GM12878 (cell line): ENCODE data around the gene GPR158. TPM values are rescaled to one million over a fixed set of nuclear protein-coding genes. Genes with fewer than 3 reads are reported as not detected.

Experiments used
- ATAC-seq: fragments of 200-7000 bp; cut with Tn5 transposase; 3 replicates; pipeline ENCODE4 v1.9.1; 2020; ENCODE audit warnings: mild to moderate bottlenecking, moderate library complexity
- BruUV-seq: library from RNA; stranded (reverse); fragments of 400-500 nt; replicated peaks from 2 replicates; lab custom pipeline; 2021; lab: Mats Ljungman, UMichigan
- CTCF ChIA-PET: fragments of 300-600 bp; sonication (Branson Sonifier 250); formaldehyde crosslinking; extraction: SDS; loops from one replicate; lab custom pipeline; 2021; ENCODE audit warnings: inconsistent platforms; lab: Yijun Ruan, JAX
- POLR2A ChIA-PET: fragments of 350-600 bp; formaldehyde crosslinking; extraction: SDS; loops from one replicate; lab custom pipeline; 2021; ENCODE audit warnings: inconsistent platforms; lab: Charles Lee
- RAD21 ChIA-PET: fragments of 300-600 bp; sonication (Branson Sonifier 250); formaldehyde crosslinking; loops from one replicate; lab custom pipeline; 2023; ENCODE audit warnings: antibody characterized with exemption; ENCODE audit not compliant: unreplicated experiment; lab: Charles Lee
- SMC1A ChIA-PET: fragments of 300-600 bp; sonication (Branson Sonifier 250); formaldehyde crosslinking; loops from one replicate; lab custom pipeline; 2023; ENCODE audit not compliant: unreplicated experiment, uncharacterized antibody; lab: Charles Lee
- DNase-seq: peaks from one replicate; pipeline ENCODE4 v3.0.0-alpha.2; 2011; ENCODE audit warnings: low read depth, low spot score
- FAIRE-seq: peaks from 3 replicates; lab custom pipeline; 2011; peaks lifted over from hg19 to GRCh38; lab: Jason Lieb, UNC
- H2AFZ ChIP-seq: 2 replicates; pipeline ENCODE4 v1.6.0; 2011; ENCODE audit warnings: low read depth, low read length, control low read depth; ENCODE audit not compliant: control insufficient read depth
- H3K27ac ChIP-seq: 2 replicates; pipeline ENCODE4 v1.5.1; 2011; ENCODE audit warnings: control low read depth; ENCODE audit not compliant: control insufficient read depth, insufficient read depth
- H3K27me3 ChIP-seq, 2 experiments: replicated peaks in 1 of 2; 2 replicates each; pipeline versions ENCODE4 v1.6.0 to v1.6.1; 2011; ENCODE audit warnings: low read length in 1 of 2; ENCODE audit not compliant: control insufficient read depth in 2 of 2, insufficient read depth in 2 of 2
- H3K36me3 ChIP-seq, 2 experiments: 2 replicates each; pipeline ENCODE4 v1.5.1; 2011; ENCODE audit warnings: low read length in 1 of 2; ENCODE audit not compliant: control insufficient read depth in 2 of 2, insufficient read depth in 2 of 2
- H3K4me1 ChIP-seq: 2 replicates; pipeline ENCODE4 v1.6.1; 2011; ENCODE audit warnings: mild to moderate bottlenecking, low read length, moderate library complexity, mixed read lengths; ENCODE audit not compliant: control insufficient read depth, insufficient read depth
- H3K4me2 ChIP-seq: 2 replicates; pipeline ENCODE4 v1.6.0; 2011; ENCODE audit warnings: control low read depth; ENCODE audit not compliant: control insufficient read depth, insufficient read depth
- H3K4me3 ChIP-seq: fragments of 200-600 bp; sonication (generic); 2 replicates; pipeline ENCODE4 v1.5.1; 2016
- H3K79me2 ChIP-seq: 2 replicates; pipeline ENCODE4 v1.6.0; 2011; ENCODE audit warnings: low read length; ENCODE audit not compliant: control insufficient read depth, insufficient read depth
- H3K9ac ChIP-seq: 2 replicates; pipeline ENCODE4 v1.8.0; 2011; ENCODE audit warnings: low read length, control low read depth, mixed read lengths; ENCODE audit not compliant: control insufficient read depth, insufficient read depth
- H3K9me3 ChIP-seq: replicated peaks from 3 replicates; pipeline ENCODE4 v1.5.1; 2011; ENCODE audit warnings: mild to moderate bottlenecking, low read length; ENCODE audit not compliant: control insufficient read depth, insufficient read depth
- H4K20me1 ChIP-seq: 2 replicates; pipeline ENCODE4 v1.6.0; 2011; ENCODE audit not compliant: control insufficient read depth, insufficient read depth
- LARP7 ChIP-seq: fragments of 450-650 bp; IDR thresholded peaks from 2 replicates; pipeline ENCODE4 v1.6.1; 2017; ENCODE audit warnings: mild to moderate bottlenecking
- MEF2B ChIP-seq: fragments of 450-650 bp; IDR thresholded peaks from 2 replicates; pipeline ENCODE4 v1.6.1; 2018; ENCODE audit warnings: mild to moderate bottlenecking, moderate library complexity; ENCODE audit not compliant: partially characterized antibody, poor library complexity, severe bottlenecking
- MTA3 ChIP-seq: IDR thresholded peaks from 2 replicates; pipeline ENCODE4 v1.6.1; 2012; ENCODE audit warnings: low read length, inconsistent platforms, borderline replicate concordance
- MXI1 ChIP-seq: fragments of 150-350 bp; IDR thresholded peaks from 2 replicates; pipeline ENCODE4 v1.6.1; 2011; ENCODE audit warnings: low read depth, mild to moderate bottlenecking, inconsistent platforms, low read length, improper control_type of control experiment
- POLR2AphosphoS5 ChIP-seq: IDR thresholded peaks from 2 replicates; pipeline ENCODE4 v1.6.1; 2011; ENCODE audit warnings: mild to moderate bottlenecking, low read length, inconsistent platforms
- ZNF622 ChIP-seq: fragments of 450-650 bp; IDR thresholded peaks from 2 replicates; pipeline ENCODE4 v1.6.1; 2017; ENCODE audit warnings: mild to moderate bottlenecking, inconsistent platforms
- WGBS: methylation state at CpG from one replicate; pipeline ENCODE4 v1.1.6; 2016; ENCODE audit warnings: low lambda C conversion rate; ENCODE audit not compliant: insufficient replicate concordance, insufficient coverage; ENCODE audit errors: missing lambda C conversion rate; 5-methylcytosine and 5-hydroxymethylcytosine counted together
- in situ Hi-C: fragments of 300-500 bp; cut with MboI; formaldehyde crosslinking; loops from 9 replicates; pipeline ENCODE4 v1.14.3; 2018; ENCODE audit warnings: mixed read lengths
- intact Hi-C: fragments of 100-400 bp; cut with micrococcal nuclease; formaldehyde crosslinking; loops from one replicate; pipeline ENCODE4 v1.14.2; 2022; ENCODE audit not compliant: unreplicated experiment
- polyA plus RNA-seq, 11 experiments: library from polyadenylated mRNA; depleted of rRNA in 4 of 11; unstranded in 6 of 11; stranded (reverse) in 5 of 11; fragments of >200 nt; fragmentation: Nextera tagmentation in 4 of 11; fragmentation: Illumina TruSeq in 1 of 11; extraction: Ambion mirVana in 4 of 11; extraction: Trizol in 1 of 11; gene quantifications; 1 replicate in 1 of 11; 2 replicates in 10 of 11; pipeline versions ENCODE4 v1.2.1 to v1.2.3, GENCODE V29; 2011 to 2016; ENCODE audit warnings: inconsistent platforms in 2 of 11, missing spikeins in 2 of 11, low read depth in 1 of 11
- total RNA-seq, 4 experiments: library from RNA; depleted of rRNA in 3 of 4; stranded (reverse); fragments of >200 nt in 3 of 4; fragmentation: Illumina TruSeq in 1 of 4; extraction: Trizol in 1 of 4; gene quantifications; 2 replicates each; pipeline versions ENCODE4 v1.2.1 to v1.2.3, GENCODE V29; 2013 to 2021

Gene GPR158
- total and polyA plus RNA-seq, 10 of the 15 experiments (the other 5 are each of a cell fraction or from before 2014, with no cell fraction given), result not detected

DNA sequence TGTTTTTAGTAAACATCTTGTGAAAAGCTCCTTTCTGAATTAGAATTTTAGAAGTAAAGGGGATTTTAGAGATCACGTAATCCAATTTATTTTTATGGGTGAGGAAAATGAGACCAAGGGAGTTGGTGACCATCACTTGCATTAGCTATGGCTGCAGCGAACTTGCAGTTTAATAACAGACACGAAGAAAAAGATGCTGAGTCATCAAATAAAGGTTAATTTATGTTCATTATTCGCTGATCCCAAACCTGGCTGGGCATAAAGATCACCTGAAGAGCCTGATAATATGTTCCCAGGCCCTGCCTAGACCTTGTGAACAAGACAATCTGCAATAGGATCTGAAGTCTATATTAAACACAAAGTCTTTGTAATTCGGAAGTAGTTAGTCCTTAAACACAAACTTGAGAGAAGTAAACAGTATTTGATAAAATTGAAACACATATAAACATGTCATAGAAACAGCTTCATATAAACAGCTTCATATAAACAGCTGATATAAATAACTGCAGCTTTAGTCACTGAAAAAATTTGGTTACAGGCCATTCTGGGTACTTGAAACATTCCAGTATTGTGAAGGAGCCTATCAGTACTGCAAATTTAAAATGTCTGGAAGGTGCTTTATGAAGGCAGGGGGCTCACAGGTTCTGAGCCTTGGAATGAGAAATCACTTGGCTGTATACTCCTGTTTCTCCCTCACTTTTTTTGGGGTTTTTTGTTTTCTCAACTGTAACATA, 16.5 kb downstream of the GPR158 start:
- intact Hi-C loops, result no loop called here
- ChIA-PET CTCF (interaction anchor here (1.1 to 1.2 kb wide), 2 partner anchors 51 to 78 kb away, joined by 3 to 4 read pairs; no protein-coding TSS in a partner anchor), SMC1A (interaction anchor here (1.0 kb wide), 1 partner anchor 10 kb away, joined by 4 read pairs; no protein-coding TSS in a partner anchor), POLR2A (no interaction called here), RAD21 (no interaction called here)
- Histone ChIP-seq H3K4me2 (no peak overlapping the region), H3K9me3 (no peaks in the 10 kb centered on the region), H3K36me3 (no peaks in the 10 kb centered on the region), H3K4me3 (no peak overlapping the region), H2AFZ (no peak overlapping the region), H4K20me1 (no peaks in the 10 kb centered on the region), H3K9ac (no peak overlapping the region), H3K27me3 (no peaks in the 10 kb centered on the region), H3K4me1 (no peaks in the 10 kb centered on the region), H3K27ac (no peak overlapping the region), H3K79me2 (no peaks in the 10 kb centered on the region)
- FAIRE-seq (no peak), DNase-seq (no peak), ATAC-seq (no peak)
- WGBS, result 28% methylated on average over 5 of the region's 5 CpGs
- BruUV-seq, result no TSS peak
- no peak for TF ChIP-seq MTA3
- in situ Hi-C loops, result no loop called here

- no peak overlapping the region for H3K4me2 ChIP-seq
- CTCF ChIA-PET, result interaction anchor here (0.5 kb wide), 1 partner anchor 41 kb away, joined by 3 read pairs; no protein-coding TSS in a partner anchor
- no peak overlapping the region for H3K27ac ChIP-seq
- no peak overlapping the region for H3K9ac ChIP-seq
- POLR2A ChIA-PET, result no interaction called here
- no peaks in the 10 kb centered on the region for H3K4me1 ChIP-seq
- FAIRE-seq, result no peak
- no peak for ATAC-seq
- H4K20me1 ChIP-seq, result no peaks in the 10 kb centered on the region
- DNase-seq, result no peak
- SMC1A ChIA-PET, result interaction anchor here (1.1 kb wide), 1 partner anchor 22 kb away, joined by 3 read pairs; no protein-coding TSS in a partner anchor
- no peak overlapping the region for H3K4me3 ChIP-seq
- H3K79me2 ChIP-seq, result no peaks in the 10 kb centered on the region
- TF ChIP-seq MXI1, result no peak
- TF ChIP-seq LARP7, result no peak
- TF ChIP-seq ZNF622, result no peak
- TF ChIP-seq MEF2B, result no peak
- no peak for TF ChIP-seq POLR2AphosphoS5
- TF ChIP-seq, all 136 proteins: peak for 0
- no TSS peak for BruUV-seq
- no peaks in the 10 kb centered on the region for H3K36me3 ChIP-seq
- in situ Hi-C loops, result no loop called here
- WGBS, result 5% methylated on average over 1 of the region's 1 CpG
- intact Hi-C loops, result no loop called here
- no peaks in the 10 kb centered on the region for H3K27me3 ChIP-seq
- H2AFZ ChIP-seq, result no peak overlapping the region
- H3K9me3 ChIP-seq, result no peaks in the 10 kb centered on the region
- RAD21 ChIA-PET, result no interaction called here
Observed at GRCh38 chr10:25198151-25198550, 23.4 kb downstream of the GPR158 start.
